NT2/D1 (cell line): ENCODE measurements around the gene CYP26C1.

Experiments
- DNase-seq: peaks from one replicate; pipeline ENCODE4 v3.0.0-alpha.2; 2011; ENCODE audit warnings: low read depth, low spot score
- H3K27me3 ChIP-seq: 2 replicates; pipeline ENCODE4 v1.6.0; 2011; ENCODE audit warnings: mild to moderate bottlenecking; ENCODE audit not compliant: insufficient read length, insufficient read depth
- H3K36me3 ChIP-seq: 2 replicates; pipeline ENCODE4 v1.6.1; 2011; ENCODE audit warnings: mild to moderate bottlenecking, low read length, mixed read lengths; ENCODE audit not compliant: insufficient read depth, insufficient read length
- H3K4me1 ChIP-seq: 2 replicates; pipeline ENCODE4 v1.5.1; 2011; ENCODE audit not compliant: insufficient read depth, insufficient read length
- H3K4me3 ChIP-seq: 2 replicates; pipeline ENCODE4 v1.5.1; 2011; ENCODE audit warnings: low read depth; ENCODE audit not compliant: insufficient read length
- H3K9ac ChIP-seq: 2 replicates; pipeline ENCODE4 v1.6.0; 2011; ENCODE audit warnings: low read depth; ENCODE audit not compliant: insufficient read length
- H3K9me3 ChIP-seq: 2 replicates; pipeline ENCODE4 v1.5.1; 2011; ENCODE audit warnings: mild to moderate bottlenecking, low read length; ENCODE audit not compliant: insufficient read depth
- SUZ12 ChIP-seq: IDR thresholded peaks from 2 replicates; pipeline ENCODE4 v1.6.1; 2011; ENCODE audit not compliant: insufficient read length, insufficient read depth; ENCODE audit errors: extremely low read depth
- YY1 ChIP-seq: IDR thresholded peaks from 2 replicates; pipeline ENCODE4 v1.6.1; 2011; ENCODE audit not compliant: insufficient read length, insufficient read depth
- ZNF274 ChIP-seq: IDR thresholded peaks from 2 replicates; pipeline ENCODE4 v1.6.1; 2011; ENCODE audit warnings: mild to moderate bottlenecking, low read depth, low read length

The CYP26C1 gene

GRCh38 chr10:93071177-93071472 is 10.5 kb downstream of the CYP26C1 start:
- Histone ChIP-seq H3K4me3 (no peak overlapping the region), H3K9me3 (no peaks in the 10 kb centered on the region), H3K36me3 (no peaks in the 10 kb centered on the region), H3K4me1 (peaks cover 4% of the 10 kb centered on the region), H3K27me3 (peaks cover 98% of the 10 kb centered on the region), H3K9ac (no peak overlapping the region)
- DNase-seq, result no peak
- TF ChIP-seq ZNF274, result no peak
- TF ChIP-seq YY1, result no peak
- TF ChIP-seq SUZ12, result no peak

GRCh38 chr10:93071674-93072224 is 11.2 kb downstream of the CYP26C1 start:
- Histone ChIP-seq H3K36me3 (no peaks in the 10 kb centered on the region), H3K9me3 (no peaks in the 10 kb centered on the region), H3K27me3 (peaks cover 98% of the 10 kb centered on the region), H3K4me3 (peak overlapping the region; percentile 30), H3K4me1 (peaks cover 4% of the 10 kb centered on the region), H3K9ac (no peak overlapping the region)
- no peak for DNase-seq
- TF ChIP-seq SUZ12 (no peak), YY1 (no peak), ZNF274 (no peak)

- Histone ChIP-seq H3K9me3 (no peaks in the 10 kb centered on the region), H3K9ac (no peak overlapping the region), H3K4me3 (peak overlapping the region; percentile 30), H3K27me3 (peaks cover 98% of the 10 kb centered on the region), H3K4me1 (peaks cover 2% of the 10 kb centered on the region), H3K36me3 (no peaks in the 10 kb centered on the region)
- TF ChIP-seq ZNF274 (no peak), SUZ12 (no peak), YY1 (no peak)
- DNase-seq, result no peak
Measured at GRCh38 chr10:93072225-93072712, 11.7 kb downstream of the CYP26C1 start.

- TF ChIP-seq ZNF274 (no peak), YY1 (no peak), SUZ12 (peak; percentile 62)
- Histone ChIP-seq H3K4me1 (peaks cover 2% of the 10 kb centered on the region), H3K27me3 (peaks cover 97% of the 10 kb centered on the region), H3K9me3 (no peaks in the 10 kb centered on the region), H3K4me3 (no peak overlapping the region), H3K36me3 (no peaks in the 10 kb centered on the region), H3K9ac (no peak overlapping the region)
- DNase-seq, result no peak
Measured at GRCh38 chr10:93072713-93073538, 12.3 kb downstream of the CYP26C1 start.

GRCh38 chr10:93073539-93074146 is 13.0 kb downstream of the CYP26C1 start, which contains the start of gene CYP26A1:
Gene CYP26A1, plus strand, starts transcription at chr10:93073893. Its CDS starts 42 bp downstream, at chr10:93073935.
- Histone ChIP-seq H3K27me3 (peaks cover 96% of the 10 kb centered on the region), H3K9ac (peak within 1 kb of the TSS; percentile 56)

GRCh38 chr10:93074147-93074596 is 13.6 kb downstream of the CYP26C1 start:
- H3K9ac ChIP-seq, result peak overlapping the region; percentile 36
- no peak for DNase-seq
- TF ChIP-seq YY1, result no peak
- no peak for TF ChIP-seq ZNF274
- TF ChIP-seq SUZ12, result no peak
- H3K4me1 ChIP-seq, result peaks cover 2% of the 10 kb centered on the region
- H3K4me3 ChIP-seq, result peak overlapping the region; percentile 49
- no peaks in the 10 kb centered on the region for H3K36me3 ChIP-seq
- no peaks in the 10 kb centered on the region for H3K9me3 ChIP-seq
- peaks cover 94% of the 10 kb centered on the region for H3K27me3 ChIP-seq

More at GRCh38 chr10:93073539-93074146, 13.0 kb downstream of the CYP26C1 start, which contains the start of gene CYP26A1:
- TF ChIP-seq YY1, result no peak
- no peak for TF ChIP-seq SUZ12
- TF ChIP-seq ZNF274, result no peak
- Histone ChIP-seq H3K4me1 (peaks cover 2% of the 10 kb centered on the region), H3K4me3 (peak within 1 kb of the TSS; percentile 49), H3K9me3 (no peaks in the 10 kb centered on the region), H3K36me3 (no peaks in the 10 kb centered on the region)
- no peak for DNase-seq
